GM19043 (cell line): ENCODE measurements around the gene IMPA2.
A peak's percentile ranks its signal among the peaks of the same experiment; 100 is the strongest.
"Not testable (repeated sequence)": the region's sequence is repeated elsewhere in the genome, so short reads cannot be mapped to it uniquely, and the experiment has no call there.

Source experiments
- ATAC-seq: cut with Tn5 transposase; IDR thresholded peaks from one replicate; pipeline ENCODE4 v1.9.1; 2021; ENCODE audit warnings: low read depth; ENCODE audit not compliant: unreplicated experiment

IMPA2 gene

DNA sequence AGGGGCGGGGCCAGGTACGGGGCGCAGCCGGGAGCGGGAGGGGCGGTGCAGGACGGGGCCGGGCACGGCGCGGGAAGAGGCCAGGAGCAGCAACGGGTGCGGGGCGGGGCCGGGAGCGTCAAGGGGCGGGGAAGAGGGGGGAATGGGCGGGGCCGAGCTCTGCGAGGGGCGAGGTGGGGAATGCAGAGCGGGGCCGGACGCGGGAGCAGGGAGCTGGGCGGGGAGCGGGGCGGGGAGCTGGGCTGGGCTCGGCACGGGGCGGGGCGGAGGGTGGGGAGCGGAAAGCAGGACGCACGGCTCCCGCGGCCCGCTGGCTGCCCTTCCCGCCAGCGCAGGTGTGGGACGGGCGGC, at the start of gene IMPA2:
Gene IMPA2 (plus strand): TSS at position 316 of the 351 bp plus-strand sequence. CDS start 163 bp downstream, outside the sequence.
- ATAC-seq: peak; percentile 22

DNA sequence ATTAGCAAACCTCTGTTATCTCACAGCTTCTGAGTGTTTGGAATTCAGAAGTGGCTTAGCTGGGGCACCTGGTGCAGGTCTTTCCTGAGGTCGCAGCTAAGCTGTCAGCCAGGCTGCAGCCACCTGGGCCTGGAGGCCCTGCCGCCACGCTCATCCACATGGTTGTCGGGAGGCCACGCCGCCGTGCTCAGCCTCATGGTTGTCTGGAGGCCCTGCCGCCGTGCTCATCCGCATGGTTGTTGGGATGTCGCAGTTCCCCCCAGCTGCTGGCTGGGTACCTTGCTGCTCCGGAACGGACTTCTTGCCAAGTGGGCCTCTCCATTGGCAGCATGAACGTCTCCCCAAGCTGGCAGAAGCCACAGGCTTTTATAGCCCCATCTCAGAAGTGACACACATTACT, 48.9 kb upstream of the IMPA2 start:
- ATAC-seq: no peak

DNA sequence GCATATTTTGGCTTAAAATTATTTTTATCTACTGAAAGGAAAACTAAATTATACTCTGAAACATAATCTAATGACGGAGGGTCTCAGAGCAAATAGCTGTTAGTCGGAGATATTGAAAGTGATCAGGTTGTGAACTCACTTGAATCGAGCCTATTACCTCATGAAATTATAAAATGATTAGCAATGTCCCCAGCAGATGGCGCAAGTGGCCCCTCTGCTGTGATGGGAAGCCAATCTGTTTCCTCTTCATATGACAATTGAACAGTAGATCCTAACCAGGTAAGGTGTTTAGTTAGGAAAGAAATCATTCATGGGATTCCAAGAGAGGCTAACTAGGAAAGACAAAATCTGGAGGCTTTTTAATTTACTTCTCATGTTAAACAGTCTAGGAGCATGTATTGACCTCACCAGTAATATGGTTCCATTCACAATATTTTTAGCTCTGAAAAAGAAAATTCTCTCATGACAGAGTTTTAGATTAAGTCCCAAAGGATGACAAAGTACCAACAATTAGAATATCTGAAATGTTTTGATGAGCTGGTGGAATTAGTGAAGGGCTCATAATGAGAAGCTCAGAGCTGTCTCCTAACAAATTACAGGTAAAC, 43.3 kb upstream of the IMPA2 start:
- ATAC-seq: no peak

- no peak for ATAC-seq
Measured at GRCh38 chr18:11940956-11941355, 40.4 kb upstream of the IMPA2 start.

DNA sequence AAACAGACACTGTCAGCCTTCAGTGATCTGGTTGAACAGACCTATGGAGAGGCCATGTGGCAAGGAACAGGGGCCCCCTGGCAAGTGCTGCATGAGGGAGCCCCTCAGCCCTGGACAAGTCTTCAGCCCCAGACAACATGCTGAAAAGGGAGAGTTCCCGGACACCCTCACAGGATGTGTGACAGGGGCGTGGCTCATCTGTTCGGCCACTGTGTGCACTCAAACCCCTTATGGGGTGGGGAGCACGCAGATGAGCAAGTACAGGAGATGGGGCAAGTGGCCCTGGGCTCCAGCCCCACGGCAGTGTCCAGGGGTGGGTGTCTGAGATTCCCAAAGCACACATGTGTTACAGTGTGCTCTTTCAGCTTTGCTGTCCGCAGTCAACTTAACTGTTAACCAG, 37.8 kb upstream of the IMPA2 start:
- no peak for ATAC-seq

GRCh38 chr18:11944252-11944651, 37.1 kb upstream of the IMPA2 start:
- ATAC-seq: no peak

GRCh38 chr18:11944786-11945185, 36.5 kb upstream of the IMPA2 start:
- ATAC-seq: no peak

DNA sequence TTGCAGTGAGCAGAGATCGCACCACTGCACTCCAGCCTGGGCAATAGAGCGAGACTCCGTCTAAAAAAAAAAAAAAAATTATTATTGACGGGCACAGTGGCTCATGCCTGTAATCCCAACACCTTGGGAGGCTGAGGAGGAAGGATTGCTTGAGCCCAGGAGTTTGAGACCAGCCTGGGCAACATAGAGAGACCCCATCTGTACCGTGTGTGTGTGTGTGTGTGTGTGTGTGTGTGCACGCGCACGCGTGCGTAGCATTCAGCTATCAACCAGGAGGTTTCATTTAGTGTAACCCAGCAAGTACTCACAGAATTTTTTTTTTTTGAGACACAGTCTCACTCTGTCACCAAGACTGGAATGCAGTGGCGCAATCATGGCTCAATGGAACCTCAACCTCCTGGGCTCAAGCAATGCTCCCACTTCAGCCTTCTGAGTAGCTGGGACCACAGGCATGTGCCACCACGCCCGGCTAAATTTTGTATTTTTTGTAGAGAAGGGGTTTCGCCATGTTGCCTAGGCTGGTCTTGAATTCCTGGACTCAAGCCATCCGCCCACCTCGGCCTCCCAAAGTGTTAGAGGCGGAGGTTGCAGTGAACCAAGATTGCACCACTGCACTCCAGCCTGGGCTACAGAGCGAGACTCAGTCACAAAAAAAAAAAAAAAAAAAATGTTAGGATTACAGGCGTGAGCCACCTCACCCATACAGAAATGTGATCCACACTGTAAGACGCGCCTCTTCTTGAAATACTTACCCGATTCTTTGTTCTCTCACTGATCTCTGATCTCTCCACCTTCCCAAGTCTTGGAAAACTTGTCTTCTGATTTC, 35.3 kb upstream of the IMPA2 start:
- not testable (repeated sequence) for ATAC-seq

- no peak for ATAC-seq
Measured at GRCh38 chr18:11946756-11947155, 34.6 kb upstream of the IMPA2 start.

DNA sequence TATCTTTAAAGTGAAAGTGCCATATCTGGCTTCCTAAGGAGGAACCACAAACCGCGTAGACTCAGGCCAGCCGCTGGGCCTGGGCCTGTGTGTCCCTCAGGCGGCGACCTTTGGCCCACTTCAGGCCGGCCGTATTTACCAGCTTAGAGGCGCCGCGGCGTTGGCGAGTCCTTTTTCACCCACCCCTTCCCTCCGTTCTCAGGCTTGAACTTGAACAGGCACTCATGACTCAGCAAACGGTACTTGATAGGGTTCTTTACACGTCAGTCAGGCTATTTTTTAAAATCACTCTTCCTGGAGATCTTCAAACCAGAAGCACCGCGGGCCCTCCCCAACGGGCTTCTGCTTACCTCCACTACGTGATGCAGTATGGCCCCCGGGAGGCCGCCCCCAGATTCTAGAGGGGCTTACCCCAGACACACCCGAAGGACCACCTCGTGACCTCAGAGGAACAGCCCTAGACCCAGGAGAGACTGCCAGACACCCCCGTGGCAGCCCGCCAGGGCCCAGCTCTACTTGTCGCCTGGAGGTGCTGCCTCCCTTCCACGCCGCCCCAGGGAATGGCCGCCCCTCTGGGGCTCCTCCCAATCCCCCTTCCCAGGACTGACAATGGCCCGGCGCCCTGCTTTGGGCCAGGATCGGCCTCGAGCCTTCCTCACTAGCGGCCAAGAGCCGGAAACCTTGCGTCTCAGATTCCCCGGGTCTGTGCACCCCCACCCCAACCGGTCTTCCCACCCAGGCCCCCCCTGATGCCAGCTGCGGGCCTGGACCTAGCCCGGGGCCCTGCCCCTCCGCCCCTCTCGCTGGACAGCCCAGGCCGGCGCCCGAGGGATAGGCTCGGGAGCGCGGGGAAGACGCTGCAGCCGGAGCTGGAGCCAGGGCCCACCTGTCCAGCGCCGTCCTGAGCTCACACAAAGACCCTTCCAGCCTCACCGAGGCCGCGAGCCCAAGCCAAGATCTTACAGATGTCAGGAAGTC, 33.8 kb upstream of the IMPA2 start:
- peak; percentile 82 for ATAC-seq

GRCh38 chr18:11948852-11949523, 32.3 kb upstream of the IMPA2 start:
- ATAC-seq: no peak

DNA sequence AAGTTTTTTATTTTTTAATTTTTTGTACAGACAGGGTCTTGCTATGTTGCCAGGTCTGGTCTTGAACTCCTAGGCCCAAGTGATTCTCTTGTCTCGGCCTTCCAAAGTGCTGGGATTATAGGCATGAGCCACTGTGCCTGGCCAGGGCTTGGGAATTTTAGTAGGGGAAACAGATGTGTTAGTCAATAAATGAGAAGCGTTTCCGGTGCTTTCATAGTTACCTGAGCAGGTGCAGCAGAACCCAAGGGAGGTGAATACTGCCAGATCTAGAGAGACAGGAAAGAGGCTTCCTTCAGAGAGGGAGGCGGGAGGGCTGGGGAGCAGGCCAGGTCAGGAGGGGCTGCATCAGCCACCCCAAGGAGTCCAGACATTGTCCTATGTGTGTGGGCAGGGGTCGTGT, 30.5 kb upstream of the IMPA2 start:
- ATAC-seq: no peak

DNA sequence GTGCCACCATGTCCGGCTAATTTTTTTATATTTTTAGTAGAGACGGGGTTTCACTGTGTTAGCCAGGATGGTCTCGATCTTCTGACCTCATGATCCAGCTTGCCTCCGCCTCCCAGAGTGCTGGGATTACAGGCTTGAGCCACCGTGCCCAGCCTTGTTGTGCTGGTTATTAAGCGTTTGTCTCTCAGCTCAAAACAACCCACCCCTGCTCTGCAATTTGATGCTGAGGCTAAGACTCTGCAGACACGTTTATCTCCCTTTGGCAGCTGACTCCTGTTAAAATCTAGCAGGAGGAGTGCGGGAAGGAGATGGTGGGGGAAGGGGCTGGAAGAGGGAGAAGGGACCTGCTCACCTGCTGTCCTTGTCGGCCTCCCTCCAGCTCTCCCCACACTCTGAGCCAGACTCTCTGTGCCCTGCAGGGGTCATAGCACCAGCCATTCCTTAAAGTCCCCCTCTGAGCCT, 29.9 kb upstream of the IMPA2 start:
- no peak for ATAC-seq

GRCh38 chr18:11953113-11953512, 28.2 kb upstream of the IMPA2 start:
- no peak for ATAC-seq

- ATAC-seq: no peak
Measured at GRCh38 chr18:11955239-11956029, 25.9 kb upstream of the IMPA2 start.

GRCh38 chr18:11956371-11957308, 24.7 kb upstream of the IMPA2 start:
- no peak for ATAC-seq

DNA sequence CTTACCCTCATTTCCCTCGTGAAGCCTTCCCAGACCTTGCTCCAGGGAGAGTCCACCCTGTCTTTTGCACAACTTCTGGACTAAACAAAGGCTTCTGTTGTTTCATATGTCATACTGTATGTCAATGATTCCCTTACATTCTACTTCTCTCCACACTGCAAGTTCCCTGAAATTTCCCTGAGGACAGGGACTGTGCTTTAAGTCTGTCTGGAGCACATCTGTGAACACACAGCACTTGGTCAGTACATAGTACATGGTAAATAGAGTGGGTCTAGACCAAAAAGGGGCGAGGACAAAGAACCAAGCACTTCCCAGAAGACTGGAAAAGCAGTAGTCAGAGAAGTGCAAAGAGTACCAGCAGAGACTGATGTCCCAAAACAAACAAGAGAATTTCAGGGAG, 23.7 kb upstream of the IMPA2 start:
- ATAC-seq: no peak

DNA sequence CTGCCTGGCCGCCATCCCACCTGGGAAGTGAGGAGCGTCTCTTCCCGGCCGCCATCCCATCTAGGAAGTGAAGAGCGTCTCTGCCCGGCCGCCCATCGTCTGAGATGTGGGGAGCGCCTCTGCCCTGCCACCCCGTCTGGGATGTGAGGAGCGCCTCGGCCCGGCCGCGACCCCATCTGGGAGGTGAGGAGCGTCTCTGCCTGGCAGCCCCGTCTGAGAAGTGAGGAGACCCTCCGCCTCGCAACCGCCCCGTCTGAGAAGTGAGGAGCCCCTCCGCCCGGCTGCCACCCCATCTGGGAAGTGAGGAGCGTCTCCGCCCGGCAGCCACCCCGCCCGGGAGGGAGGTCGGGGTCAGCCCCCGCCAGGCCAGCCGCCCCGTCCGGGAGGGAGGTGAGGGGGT, 21.7 kb upstream of the IMPA2 start:
- not testable (repeated sequence) for ATAC-seq
